NCI-H1436 (cell line): ENCODE measurements around the gene OCRL.

ENCODE experiments used
- DNase-seq: peaks from one replicate; lab custom pipeline; 2025; lab: John Stamatoyannopoulos, UW

Gene OCRL

DNA sequence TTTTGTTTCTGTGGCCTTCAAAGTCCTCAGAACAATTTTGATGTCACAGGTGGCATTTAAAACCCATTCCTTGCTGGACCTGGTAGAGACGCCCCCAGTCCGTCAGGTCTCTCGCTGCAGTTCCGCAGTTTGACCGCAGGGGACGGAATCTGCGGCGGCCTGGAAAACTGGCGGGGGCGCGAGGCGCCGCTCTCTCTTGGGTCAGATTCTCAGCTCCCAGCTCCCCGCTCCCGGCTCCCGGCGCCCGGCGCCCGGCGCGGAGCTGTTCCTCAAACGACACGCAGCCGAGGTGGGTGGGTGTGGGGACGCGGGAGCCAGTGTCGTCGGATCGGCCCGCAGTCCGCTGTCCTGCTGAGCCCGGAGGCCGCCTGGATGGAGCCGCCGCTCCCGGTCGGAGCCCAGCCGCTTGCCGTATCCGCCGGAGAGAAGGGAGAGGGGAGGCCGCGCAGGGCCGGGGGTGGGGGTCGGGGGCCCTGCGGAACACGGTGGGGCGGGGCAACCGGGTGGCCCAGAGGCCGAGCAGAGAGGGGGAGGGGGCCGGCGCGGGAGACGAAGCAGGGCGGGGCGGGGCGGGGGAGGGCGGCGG is at the start of gene OCRL:
Gene OCRL, plus strand, starts transcription at position 192 of the 586 bp plus-strand sequence. Its CDS starts 181 bp downstream, at position 373.
- peak; percentile 55 for DNase-seq

DNA sequence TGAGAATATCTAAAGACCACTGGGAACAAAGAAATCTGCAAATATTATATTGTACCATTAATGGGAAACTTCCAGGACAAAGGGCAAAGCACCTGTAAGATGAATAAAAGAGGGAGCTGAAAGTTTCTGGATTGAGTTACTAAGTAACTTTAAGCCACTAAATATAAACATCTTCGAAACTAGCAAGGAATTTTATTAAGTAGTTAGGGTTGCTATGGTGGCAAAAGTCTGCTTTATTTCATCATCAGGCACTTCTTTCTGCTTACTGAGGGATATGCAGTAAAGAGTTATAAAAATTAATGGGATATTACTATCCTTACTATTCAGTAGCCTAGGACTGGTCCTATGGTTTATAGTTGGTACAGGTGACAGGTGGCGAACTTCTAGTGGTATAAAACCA is 49.7 kb upstream of the OCRL start:
- no peak for DNase-seq

DNA sequence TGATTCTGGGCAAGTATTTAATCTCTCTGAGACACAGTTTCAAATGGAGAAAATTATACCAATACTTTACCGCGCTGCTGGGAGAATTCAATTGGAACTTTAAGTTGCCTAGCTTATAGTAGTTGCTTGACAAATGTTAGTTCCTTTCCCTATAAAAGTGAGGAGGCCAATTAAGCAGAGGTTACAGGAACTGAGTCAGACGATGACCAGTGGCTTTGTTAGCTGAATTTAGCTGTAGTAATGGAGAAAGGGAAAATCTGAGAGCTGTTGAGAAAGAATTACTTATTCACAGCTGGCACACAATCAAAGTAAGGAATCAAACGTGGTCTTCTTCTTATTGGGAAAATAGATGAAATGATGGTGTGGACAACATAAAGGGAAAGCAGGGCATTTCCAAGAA is 46.4 kb upstream of the OCRL start:
- DNase-seq = no peak

DNA sequence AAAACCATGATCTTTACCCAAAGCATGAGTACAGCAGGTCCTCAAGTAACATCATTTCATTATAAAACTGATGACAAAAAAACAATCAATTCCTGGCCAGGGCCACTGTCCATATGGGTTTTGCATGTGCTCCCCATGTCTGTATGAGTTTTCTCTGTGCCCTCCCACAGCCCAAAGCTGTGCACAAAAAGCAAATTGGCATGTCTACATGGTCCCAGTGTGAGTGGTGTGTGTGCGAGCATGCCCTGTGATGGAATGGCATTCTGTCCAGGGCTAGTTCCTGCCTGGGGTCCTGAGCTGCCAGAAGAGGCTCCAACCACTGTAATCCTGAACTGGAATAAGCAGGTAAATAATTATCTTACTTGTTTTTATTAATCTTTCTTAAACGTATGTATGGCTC is 45.2 kb upstream of the OCRL start:
- no peak for DNase-seq

DNA sequence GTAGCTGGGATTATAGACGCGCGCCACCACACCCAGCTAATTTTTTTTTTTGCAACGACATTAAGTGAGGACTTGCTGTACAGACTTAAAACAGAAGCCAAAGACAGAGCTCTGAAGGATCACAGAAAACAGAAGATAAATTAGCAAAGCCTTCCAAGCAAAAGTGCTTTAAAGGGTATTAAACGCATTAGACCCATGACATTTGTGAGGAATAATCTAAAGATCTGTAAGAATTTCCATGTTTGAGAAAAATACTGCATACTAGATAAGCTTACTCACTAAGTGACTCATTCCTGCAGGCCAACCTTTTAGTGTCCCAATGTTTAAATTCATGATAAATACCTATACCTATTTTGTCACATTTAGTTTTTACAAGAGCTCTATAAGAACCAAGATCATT is 44.2 kb upstream of the OCRL start:
- no peak for DNase-seq

DNA sequence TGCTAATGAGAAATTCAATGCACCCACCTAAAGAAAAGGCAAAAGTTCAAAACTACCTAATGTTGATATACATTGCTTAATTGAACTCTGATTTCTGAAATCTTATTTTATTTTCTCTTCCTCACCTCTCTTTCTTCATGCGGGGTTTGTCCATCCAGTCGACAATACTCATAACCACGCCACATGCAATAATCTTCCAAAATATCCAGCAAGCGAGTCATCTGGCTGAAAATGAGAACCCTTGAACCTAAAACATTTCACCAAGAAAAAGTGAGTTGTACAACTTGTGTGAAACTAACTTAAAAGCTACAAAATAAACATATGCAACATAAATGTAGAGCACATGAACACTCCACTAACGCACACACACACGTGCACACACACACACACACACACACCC is 43.4 kb upstream of the OCRL start:
- no peak for DNase-seq

DNA sequence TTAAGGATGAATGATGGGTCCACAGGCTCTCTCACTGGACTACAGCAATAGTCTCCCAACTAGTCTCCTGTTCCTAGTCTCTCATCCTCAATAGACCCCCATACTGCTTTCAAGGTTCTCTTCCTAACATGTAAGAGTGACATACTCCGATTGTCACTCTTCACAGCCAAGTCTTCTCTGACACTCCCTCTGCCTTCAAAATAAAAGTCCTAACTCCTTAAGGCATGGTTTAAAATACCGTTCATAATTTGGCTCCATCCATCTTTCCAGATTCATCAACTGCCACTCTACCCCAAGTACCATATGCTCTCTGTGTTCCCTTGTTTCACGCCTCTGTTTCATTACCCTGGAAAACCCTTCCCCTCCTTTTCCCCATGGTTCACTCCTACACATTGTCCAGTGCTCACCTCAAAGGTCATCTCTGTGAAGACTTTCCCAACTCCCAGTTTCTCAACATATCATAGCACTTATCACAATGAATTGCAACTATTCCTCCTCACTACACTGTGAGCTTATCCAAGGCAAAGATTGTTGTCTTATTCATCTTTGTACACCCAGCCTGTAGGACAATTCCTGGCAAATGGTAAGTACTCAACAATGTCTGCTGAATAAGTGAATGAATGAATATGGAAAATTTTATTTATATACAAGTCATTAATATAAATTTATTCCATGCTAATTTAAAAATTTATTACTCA is 42.8 kb upstream of the OCRL start:
- DNase-seq = no peak

DNA sequence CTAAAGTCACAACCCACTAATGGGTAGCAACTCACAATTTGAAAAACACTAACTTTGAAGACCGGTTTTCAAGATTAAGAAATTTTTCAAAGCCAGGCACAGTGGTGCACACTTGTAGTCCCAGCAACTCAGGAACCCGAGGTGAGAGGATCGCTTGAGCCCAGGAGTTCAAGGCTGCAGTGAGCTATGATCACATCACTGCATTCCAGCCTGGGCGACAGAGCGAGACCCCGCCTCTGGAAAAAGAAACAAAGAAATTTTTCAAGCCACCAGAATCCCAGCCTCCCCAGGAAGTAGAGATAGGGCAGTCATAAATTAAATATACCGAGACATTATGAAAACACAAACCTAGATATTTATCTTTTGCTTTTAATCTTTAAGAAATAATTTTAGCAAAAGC is 29.7 kb upstream of the OCRL start:
- DNase-seq = no peak

DNA sequence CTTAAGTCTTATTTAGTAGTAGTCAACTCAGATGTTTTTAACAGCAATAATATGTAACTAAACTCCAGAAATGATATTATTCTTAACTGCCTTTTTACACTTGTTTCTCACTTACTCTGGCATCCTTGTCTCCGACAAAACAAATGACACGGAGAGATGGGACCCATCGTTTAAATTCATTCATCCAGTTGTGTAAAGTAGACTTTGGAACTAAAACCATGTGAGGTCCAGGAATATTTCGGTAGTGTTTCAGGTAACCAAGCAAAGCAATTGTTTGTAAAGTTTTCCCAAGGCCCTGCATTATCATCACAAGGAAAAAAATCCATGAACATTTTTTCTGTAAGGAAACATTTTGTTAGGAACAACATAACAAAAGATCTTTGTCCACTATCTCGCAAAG is 28.4 kb upstream of the OCRL start:
- no peak for DNase-seq

DNA sequence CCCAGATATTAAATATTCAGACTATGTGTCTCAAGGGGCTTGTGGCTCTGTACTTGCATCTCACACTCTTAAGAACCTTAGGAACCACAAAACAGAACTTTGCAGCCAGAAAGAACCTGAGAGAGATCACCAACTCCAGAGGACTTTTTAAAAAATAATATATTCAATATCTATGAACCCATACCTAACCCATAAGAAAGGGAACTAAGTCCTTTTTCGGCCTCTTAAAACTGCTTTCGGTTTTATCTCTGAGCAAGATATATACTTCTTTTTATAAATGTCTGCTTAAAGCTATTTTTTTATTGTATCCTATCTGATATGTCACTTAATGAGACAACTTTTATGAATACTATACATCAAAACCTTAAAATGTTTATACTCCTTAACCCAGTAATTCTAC is 27.6 kb upstream of the OCRL start:
- no peak for DNase-seq

DNA sequence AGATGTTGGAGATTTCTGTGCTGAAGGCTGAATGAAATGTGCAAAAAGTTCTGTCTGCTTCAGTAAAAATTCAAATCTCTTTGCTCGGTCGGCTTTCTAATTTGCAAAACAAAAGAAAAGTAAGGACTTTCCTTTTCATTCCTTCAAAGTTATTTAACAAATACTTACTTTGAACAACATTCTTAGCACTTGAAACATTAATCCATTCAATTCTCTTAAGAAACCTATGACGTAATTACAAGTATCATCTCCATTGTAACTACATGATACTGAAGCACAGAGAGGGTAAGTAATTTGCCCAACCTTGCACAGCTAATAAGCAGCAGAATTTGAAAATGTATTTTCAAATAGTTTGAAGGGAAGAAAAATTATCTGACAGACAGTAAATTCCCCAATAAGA is 23.7 kb upstream of the OCRL start:
- no peak for DNase-seq

DNA sequence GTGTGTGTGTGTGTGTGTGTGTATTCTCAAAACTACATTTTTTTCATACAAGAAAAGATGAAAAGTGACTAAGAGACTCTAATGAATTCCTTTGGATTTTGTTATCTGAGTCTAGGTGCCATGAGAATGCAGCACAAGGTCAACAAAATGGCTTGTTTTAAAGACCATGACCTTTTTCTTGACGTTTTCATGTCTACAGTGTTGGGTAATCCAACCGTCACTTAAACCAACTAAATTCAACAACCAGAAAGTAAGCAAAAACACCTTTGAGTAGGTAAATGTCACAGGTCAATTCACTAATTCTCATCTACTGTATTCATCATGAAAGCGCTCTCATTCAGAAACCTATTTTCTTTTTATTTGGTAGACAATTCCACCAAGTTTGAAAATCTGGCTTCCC is 19.9 kb upstream of the OCRL start:
- DNase-seq = no peak

DNA sequence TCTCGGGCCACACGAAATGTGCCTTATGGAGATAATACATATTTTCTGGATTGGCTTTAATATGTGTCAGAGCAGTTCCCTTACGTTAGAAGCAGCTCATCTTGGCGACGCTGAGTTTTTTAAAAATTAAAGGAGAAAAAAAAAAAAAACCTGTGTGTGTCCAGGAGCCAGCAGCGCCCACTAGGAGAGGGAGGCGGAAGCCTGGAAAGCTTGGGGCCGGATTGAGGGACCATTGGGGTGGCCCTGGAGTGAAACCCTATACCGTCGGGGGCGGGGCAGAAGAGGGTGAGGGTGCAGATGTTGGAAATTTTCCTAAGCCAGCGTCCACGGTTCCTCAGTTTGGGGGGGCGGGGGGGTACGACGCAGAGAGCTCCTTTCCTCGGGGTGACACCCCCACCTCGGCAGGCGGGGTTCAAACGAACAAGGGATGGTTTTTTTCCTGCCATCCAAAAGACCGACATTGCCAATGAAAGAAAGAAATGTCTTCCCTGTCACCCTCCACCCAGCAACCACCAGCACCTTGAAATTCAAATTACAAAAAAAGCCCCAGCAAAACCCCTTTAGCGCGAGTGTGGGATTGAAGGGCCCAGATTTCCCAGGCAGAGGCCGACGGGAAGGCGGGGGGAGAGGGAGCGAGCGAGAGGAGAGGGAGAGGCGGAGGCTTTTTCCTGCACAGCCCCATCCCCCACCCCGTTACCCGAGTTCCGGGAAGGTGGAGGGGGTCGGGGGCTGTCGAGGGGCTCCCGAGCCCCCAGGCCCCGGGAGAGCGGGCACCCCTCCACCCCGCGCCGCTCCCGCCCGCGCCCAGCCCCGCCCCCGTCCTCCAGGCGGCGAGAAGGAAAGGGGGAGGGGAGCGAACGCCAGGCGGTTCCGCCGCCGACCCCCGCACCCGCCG is 17.6 kb upstream of the OCRL start:
- peak; percentile 58 for DNase-seq

DNA sequence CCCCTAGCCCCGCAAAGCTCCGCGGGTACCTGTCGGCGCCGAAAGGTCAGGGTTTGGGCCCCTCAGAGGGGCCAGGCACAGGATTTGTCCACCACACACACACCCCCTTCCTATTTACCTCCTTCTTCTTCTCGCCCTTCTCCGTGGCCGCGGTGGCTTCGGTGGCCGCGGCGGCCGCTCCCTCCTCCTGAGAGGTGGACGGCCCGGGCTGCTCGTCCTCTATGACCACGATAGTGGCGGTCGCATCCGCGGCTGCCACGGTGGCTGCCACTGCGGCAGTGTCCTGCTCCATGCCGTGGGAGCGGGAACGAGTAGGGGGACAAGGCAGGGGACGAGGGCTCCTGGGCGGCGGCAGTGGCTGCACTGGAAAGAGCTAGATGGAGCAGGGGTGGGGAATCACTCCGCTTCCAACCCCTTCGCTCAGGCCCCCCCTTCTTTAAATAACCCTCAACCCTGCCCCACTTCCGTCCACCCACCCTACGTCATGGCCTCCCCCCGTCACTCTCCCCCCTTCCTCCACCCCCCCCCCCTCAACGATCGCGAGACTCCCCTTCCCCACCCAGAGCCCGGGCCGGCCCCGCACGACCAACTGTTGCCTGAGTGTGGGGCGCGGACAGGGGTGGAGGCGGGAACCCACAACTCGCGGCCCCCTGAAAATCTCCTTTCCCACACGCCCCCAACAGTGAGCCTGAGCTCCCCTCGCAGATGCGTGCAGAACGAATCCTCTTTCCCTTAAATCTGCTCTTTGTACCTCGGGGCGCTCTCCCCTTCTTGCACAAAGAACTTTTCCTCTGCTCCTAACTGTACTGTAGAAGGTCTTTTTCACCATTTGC is 16.8 kb upstream of the OCRL start, which contains the start of gene SMARCA1:
Gene SMARCA1, minus strand, starts transcription at position 412 of the 833 bp plus-strand sequence. Its CDS starts 120 bp downstream, at position 292.
- peak; percentile 78 for DNase-seq

DNA sequence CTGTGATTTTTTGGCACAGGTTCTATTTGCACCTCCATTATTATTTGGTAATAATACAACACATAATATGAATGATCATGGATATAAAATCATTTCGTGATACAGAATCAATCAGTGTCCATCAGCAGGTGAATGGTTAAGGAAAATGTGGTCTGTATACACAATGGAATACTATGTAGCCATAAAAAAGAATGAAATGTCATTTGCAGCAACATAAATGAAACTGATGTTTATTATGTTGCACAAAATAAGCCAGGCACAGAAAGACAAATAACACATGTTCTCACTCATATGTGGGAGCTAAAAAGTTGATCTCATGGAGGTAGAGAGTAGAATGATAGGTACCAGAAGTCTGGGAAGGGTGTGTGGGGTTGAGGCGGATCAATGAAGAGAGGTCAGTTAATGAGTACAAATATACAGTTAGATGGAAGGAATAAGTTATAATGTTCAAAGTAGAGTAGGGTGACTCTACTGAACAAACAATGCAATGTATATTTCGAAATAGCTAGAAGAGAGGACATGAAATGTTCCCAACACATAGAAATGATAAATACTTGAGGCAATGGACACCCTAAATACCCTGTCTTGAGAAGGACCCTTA is 15.7 kb upstream of the OCRL start:
- no peak for DNase-seq

DNA sequence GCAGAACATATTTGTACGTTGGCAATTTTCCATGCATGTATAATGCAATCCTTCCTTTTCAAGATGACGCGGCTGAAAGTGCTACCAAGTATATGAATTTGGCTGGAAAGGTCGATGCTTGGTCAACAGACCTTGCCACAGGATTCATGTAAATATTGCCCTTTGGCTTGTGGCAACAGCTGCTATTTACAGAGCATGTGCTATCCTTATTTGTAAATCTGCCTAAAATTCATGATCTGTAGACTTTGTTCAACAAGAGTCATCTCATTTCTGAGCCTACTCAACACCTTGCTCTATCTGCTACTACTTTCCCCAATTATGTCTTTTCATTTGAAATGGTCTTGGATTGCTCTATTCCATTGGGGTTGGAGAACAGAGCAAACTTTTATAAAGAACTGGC is 14.9 kb upstream of the OCRL start:
- DNase-seq = no peak

DNA sequence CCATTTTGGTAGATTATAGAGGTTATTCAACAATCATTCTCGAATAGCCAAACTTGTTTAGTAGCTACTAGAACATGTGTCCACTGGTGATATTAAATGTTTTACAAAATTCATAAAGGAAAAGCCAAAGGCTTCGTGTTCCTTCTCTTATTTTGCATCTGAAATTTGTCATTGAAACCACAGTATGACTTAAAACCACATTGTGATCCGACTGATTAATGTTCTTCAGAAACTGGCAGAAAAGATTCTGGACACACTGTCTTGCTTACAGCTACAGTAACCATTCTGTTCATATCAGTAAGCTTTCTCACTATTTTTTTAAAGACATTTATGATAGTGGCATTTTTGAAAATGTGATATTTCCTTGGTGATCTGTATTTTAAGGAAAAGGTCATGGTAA is 14.2 kb upstream of the OCRL start:
- no peak for DNase-seq

DNA sequence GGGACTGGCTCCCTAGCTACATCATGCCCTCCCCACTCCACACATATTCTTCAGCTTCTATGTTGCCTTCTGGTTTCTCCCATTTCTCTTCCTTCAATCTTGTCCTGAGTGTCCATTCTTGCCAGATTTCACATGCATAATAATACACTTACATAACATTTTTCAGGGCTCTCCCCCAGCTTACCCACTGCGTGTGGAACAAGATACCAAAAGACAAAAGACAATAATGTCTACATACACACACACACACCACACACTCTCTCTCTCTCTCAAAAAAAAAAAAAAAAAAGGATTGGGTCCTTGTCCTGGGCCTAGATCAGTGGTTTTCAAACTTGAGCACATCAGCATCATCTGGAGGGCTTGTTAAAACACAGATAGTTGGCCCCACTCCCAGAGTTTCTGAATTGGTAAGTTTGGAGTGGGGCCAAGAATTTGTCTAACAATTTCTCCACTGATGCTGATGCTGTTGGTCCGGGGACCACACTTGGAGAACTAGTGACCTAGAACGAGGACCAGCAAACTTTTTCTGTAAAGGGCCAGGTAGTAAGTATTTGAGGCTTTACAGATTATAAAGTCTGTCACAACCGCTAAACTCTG is 10.3 kb upstream of the OCRL start:
- DNase-seq = no peak

DNA sequence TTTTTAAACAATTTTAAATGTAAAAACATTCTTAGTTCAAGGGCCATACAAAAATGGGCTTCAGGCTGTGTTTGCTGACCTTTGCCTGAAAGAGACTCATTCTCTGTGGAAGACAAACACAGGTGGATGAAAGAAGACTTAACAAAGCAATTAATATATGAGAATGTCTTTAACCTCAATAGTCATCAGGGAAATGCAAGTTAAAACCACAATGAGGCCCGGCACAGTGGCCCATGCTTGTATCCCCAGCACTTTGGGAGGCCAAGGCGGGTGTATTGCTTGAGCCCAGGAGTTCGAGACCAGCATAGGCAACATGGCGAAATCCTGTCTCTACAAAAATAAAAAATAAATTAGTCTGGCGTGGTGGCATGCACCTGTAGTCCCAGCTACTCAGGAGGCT is 9.6 kb upstream of the OCRL start:
- no peak for DNase-seq

DNA sequence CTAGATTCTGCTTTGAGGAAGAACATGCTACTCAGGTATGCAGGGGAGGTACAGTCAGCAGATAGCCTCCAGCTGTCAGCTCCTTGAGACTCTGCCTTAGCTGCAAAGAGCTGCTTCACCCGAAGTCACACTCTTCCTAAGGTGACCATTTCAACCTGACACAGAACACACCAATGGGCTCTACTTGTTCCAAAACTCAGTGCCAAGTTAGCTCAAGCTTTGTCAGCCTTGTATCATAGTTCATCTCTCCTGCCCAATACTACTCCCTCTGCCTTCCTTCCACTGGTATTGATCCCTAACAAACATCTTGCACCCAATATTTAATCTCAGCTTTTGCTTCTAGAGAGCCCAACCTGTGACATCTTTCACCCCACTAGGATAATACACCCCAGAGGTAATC is 8.9 kb upstream of the OCRL start:
- no peak for DNase-seq
